Colonic mucosa (tissue), 4 donors: ENCODE data around the gene TLL1. TPM values are rescaled to one million over a fixed set of nuclear protein-coding genes. Genes with fewer than 3 reads are reported as not detected.

ENCODE experiments used
- DNase-seq: peaks from one replicate; pipeline ENCODE4 v3.0.0-alpha.2; 2020
- H3K27ac ChIP-seq: fragments of 200-600 bp; one replicate; pipeline ENCODE4 v1.8.0; 2021
- H3K27me3 ChIP-seq: fragments of 200-600 bp; one replicate; pipeline ENCODE4 v1.8.0; 2021
- H3K36me3 ChIP-seq: fragments of 200-600 bp; one replicate; pipeline ENCODE4 v1.8.0; 2021
- H3K4me1 ChIP-seq: fragments of 200-600 bp; one replicate; pipeline ENCODE4 v1.8.0; 2021; ENCODE audit warnings: mild to moderate bottlenecking
- H3K4me3 ChIP-seq: fragments of 200-600 bp; one replicate; pipeline ENCODE4 v1.8.0; 2021
- H3K9ac ChIP-seq, 2 donors: one replicate each; pipeline ENCODE4 v1.7.0; 2013; ENCODE audit warnings: control low read depth in 2 of 2, low read depth in 2 of 2, low read length in 2 of 2
- H3K9me3 ChIP-seq: fragments of 200-600 bp; one replicate; pipeline ENCODE4 v1.8.0; 2021
- CTCF ChIP-seq: fragments of 200-600 bp; IDR thresholded peaks from one replicate; pipeline ENCODE4 v1.8.0; 2022; ENCODE audit warnings: antibody characterized with exemption, mild to moderate bottlenecking
- intact Hi-C: fragments of 100-400 bp; cut with DNase I; formaldehyde crosslinking; loops from one replicate; pipeline ENCODE4 v1.14.1; 2022
- total RNA-seq, 2 donors: library from RNA; stranded (reverse); fragmentation: NEBNext Ultra II Directional in 1 of 2; extraction: Animal tissue kit (Norgen Biotek cat#: 25700) in 1 of 2; gene quantifications; one replicate each; pipeline ENCODE4 v1.2.1, GENCODE V29; 2021
- donor health status: healthy.
- donor health status: DM: no; HTN: no; CAD: no.
- donor health status: DM: no; HTN: no; CAD: no.

Gene TLL1
- total RNA-seq, 2 donors from 2014 or later: 2.4 to 3.4 TPM

GRCh38 chr4:165873298-165874071, 448 bp downstream of the TLL1 start:
- intact Hi-C loops: no loop called here
- Histone ChIP-seq H3K27ac (no peak overlapping the region), H3K4me3 (peak overlapping the region; percentile 30), H3K9me3 (no peaks in the 10 kb centered on the region), H3K27me3 (peaks cover 32% of the 10 kb centered on the region), H3K36me3 (no peaks in the 10 kb centered on the region), H3K4me1 (no peaks in the 10 kb centered on the region), H3K9ac (no peak overlapping the region)
- peak; percentile 18 for DNase-seq
- TF ChIP-seq CTCF: no peak

GRCh38 chr4:165874072-165874790, 1.2 kb downstream of the TLL1 start:
- Histone ChIP-seq H3K4me3 (peak overlapping the region; percentile 30), H3K27ac (no peak overlapping the region), H3K4me1 (no peaks in the 10 kb centered on the region), H3K27me3 (peaks cover 32% of the 10 kb centered on the region), H3K36me3 (no peaks in the 10 kb centered on the region), H3K9me3 (no peaks in the 10 kb centered on the region), H3K9ac (no peak overlapping the region)
- TF ChIP-seq CTCF: no peak
- intact Hi-C loops: no loop called here
- no peak for DNase-seq

- H3K27me3 ChIP-seq: peaks cover 32% of the 10 kb centered on the region
- no peak overlapping the region for H3K4me3 ChIP-seq
- no peak for TF ChIP-seq CTCF
- no peaks in the 10 kb centered on the region for H3K9me3 ChIP-seq
- no peak overlapping the region for H3K9ac ChIP-seq
- intact Hi-C loops: no loop called here
- no peak overlapping the region for H3K27ac ChIP-seq
- H3K36me3 ChIP-seq: no peaks in the 10 kb centered on the region
- DNase-seq: peak; percentile 22
- H3K4me1 ChIP-seq: no peaks in the 10 kb centered on the region
These were observed 1.8 kb downstream of the TLL1 start for GRCh38 chr4:165874791-165875371.

GRCh38 chr4:165875446-165875845, 2.4 kb downstream of the TLL1 start:
- no peak for TF ChIP-seq CTCF
- Histone ChIP-seq H3K36me3 (no peaks in the 10 kb centered on the region), H3K27ac (no peak overlapping the region), H3K9ac (no peak overlapping the region), H3K4me3 (no peak overlapping the region), H3K4me1 (no peaks in the 10 kb centered on the region), H3K9me3 (no peaks in the 10 kb centered on the region), H3K27me3 (peaks cover 32% of the 10 kb centered on the region)
- intact Hi-C loops: no loop called here
- no peak for DNase-seq

- Histone ChIP-seq H3K27me3 (peaks cover 29% of the 10 kb centered on the region), H3K9ac (no peak overlapping the region), H3K27ac (no peak overlapping the region), H3K9me3 (no peaks in the 10 kb centered on the region), H3K36me3 (no peaks in the 10 kb centered on the region), H3K4me3 (no peak overlapping the region), H3K4me1 (no peaks in the 10 kb centered on the region)
- no peak for TF ChIP-seq CTCF
- no peak for DNase-seq
- intact Hi-C loops: no loop called here
These were observed 4.2 kb downstream of the TLL1 start for GRCh38 chr4:165877286-165877685.
